ENCODE data around the gene REP15. TPM values are rescaled to one million over a fixed set of nuclear protein-coding genes. Genes with fewer than 3 reads are reported as not detected.

REP15 gene
- polyA plus RNA-seq, 1 donor (not counting 4 experiments of a cell fraction or from before 2014, with no cell fraction given), result 1.8 TPM

GRCh38 chr12:27723212-27723611, 27.0 kb downstream of the REP15 start:
- no peaks in the 10 kb centered on the region for H3K4me1 ChIP-seq (ENCODE audit: control insufficient read depth, extremely low read depth, insufficient read depth, low read length)
- H3K79me2 ChIP-seq (ENCODE audit: control insufficient read depth, insufficient read depth, low read length), result peaks cover 5% of the 10 kb centered on the region
- H3K9me3 ChIP-seq (ENCODE audit: control insufficient read depth, low read depth, low read length), result no peaks in the 10 kb centered on the region
- no peak overlapping the region for H3K4me2 ChIP-seq (ENCODE audit: control insufficient read depth, extremely low read depth, insufficient read depth, low read depth, low read length)
- no peak overlapping the region for H2AFZ ChIP-seq (ENCODE audit: control insufficient read depth, low read length)
- no peak overlapping the region for H3K4me3 ChIP-seq (ENCODE audit: control insufficient read depth in 2 of 3, extremely low read depth in 1 of 3, insufficient read depth in 2 of 3, low read depth in 1 of 3, low read length in 3 of 3)
- FAIRE-seq, result no peak
- TF ChIP-seq EZH2 (IDR thresholded peaks at IDR 0.05; ENCODE audit: low read length) (no peak), CTCF (optimal IDR thresholded peaks at IDR 0.05 in 1 of 3, IDR thresholded peaks at IDR 0.05 in 1 of 3, conservative IDR thresholded peaks at IDR 0.05 in 1 of 3; ENCODE audit: extremely low read depth in 1 of 3, insufficient read depth in 2 of 3, low read length in 3 of 3) (no peak)
- H4K20me1 ChIP-seq (ENCODE audit: control insufficient read depth, extremely low read depth, insufficient read depth, low read length), result no peaks in the 10 kb centered on the region
- no peak for DNase-seq (ENCODE audit: low read depth, low spot score)
- no peak overlapping the region for H3K9ac ChIP-seq (ENCODE audit: control insufficient read depth, extremely low read depth, insufficient read depth, low read length)
- peaks cover 4 to 11% of the 10 kb centered on the region in 2 experiments for H3K36me3 ChIP-seq (ENCODE audit: control insufficient read depth in 2 of 2, extremely low read depth in 1 of 2, insufficient read depth in 2 of 2, low read length in 2 of 2)
- H3K9me1 ChIP-seq (ENCODE audit: control insufficient read depth, extremely low read depth, insufficient read depth, low read length), result no peaks in the 10 kb centered on the region
- no peak overlapping the region for H3K27ac ChIP-seq (ENCODE audit: control insufficient read depth, insufficient read depth, low read length)
- H3K27me3 ChIP-seq (ENCODE audit: control insufficient read depth, extremely low read depth, insufficient read depth, low read length), result no peaks in the 10 kb centered on the region
- dilution Hi-C loops (cut with MboI; ENCODE audit: extremely low pct_ligation_motif_present, low sequenced_read_pairs), result no loop called here

- TF ChIP-seq CTCF (optimal IDR thresholded peaks at IDR 0.05 in 1 of 3, IDR thresholded peaks at IDR 0.05 in 1 of 3, conservative IDR thresholded peaks at IDR 0.05 in 1 of 3; ENCODE audit: extremely low read depth in 1 of 3, insufficient read depth in 2 of 3, low read length in 3 of 3) (no peak), EZH2 (IDR thresholded peaks at IDR 0.05; ENCODE audit: low read length) (no peak)
- H3K4me1 ChIP-seq (ENCODE audit: control insufficient read depth, extremely low read depth, insufficient read depth, low read length), result no peaks in the 10 kb centered on the region
- no peaks in the 10 kb centered on the region for H3K9me1 ChIP-seq (ENCODE audit: control insufficient read depth, extremely low read depth, insufficient read depth, low read length)
- no peaks in the 10 kb centered on the region for H3K9me3 ChIP-seq (ENCODE audit: control insufficient read depth, low read depth, low read length)
- H3K27ac ChIP-seq (ENCODE audit: control insufficient read depth, insufficient read depth, low read length), result no peak overlapping the region
- FAIRE-seq (no peak), DNase-seq (ENCODE audit: low read depth, low spot score) (no peak)
- no peaks in the 10 kb centered on the region for H4K20me1 ChIP-seq (ENCODE audit: control insufficient read depth, extremely low read depth, insufficient read depth, low read length)
- no peaks in the 10 kb centered on the region for H3K27me3 ChIP-seq (ENCODE audit: control insufficient read depth, extremely low read depth, insufficient read depth, low read length)
- H2AFZ ChIP-seq (ENCODE audit: control insufficient read depth, low read length), result no peak overlapping the region
- no peak overlapping the region for H3K4me3 ChIP-seq (ENCODE audit: control insufficient read depth in 2 of 3, extremely low read depth in 1 of 3, insufficient read depth in 2 of 3, low read depth in 1 of 3, low read length in 3 of 3)
- dilution Hi-C loops (cut with MboI; ENCODE audit: extremely low pct_ligation_motif_present, low sequenced_read_pairs), result no loop called here
- H3K9ac ChIP-seq (ENCODE audit: control insufficient read depth, extremely low read depth, insufficient read depth, low read length), result no peak overlapping the region
- no peak overlapping the region for H3K4me2 ChIP-seq (ENCODE audit: control insufficient read depth, extremely low read depth, insufficient read depth, low read depth, low read length)
- peaks cover 8% of the 10 kb centered on the region for H3K79me2 ChIP-seq (ENCODE audit: control insufficient read depth, insufficient read depth, low read length)
- peaks cover 4 to 6% of the 10 kb centered on the region in 2 experiments for H3K36me3 ChIP-seq (ENCODE audit: control insufficient read depth in 2 of 2, extremely low read depth in 1 of 2, insufficient read depth in 2 of 2, low read length in 2 of 2)
Measured at GRCh38 chr12:27730097-27730588, 33.9 kb downstream of the REP15 start.
